ENCODE measurements around the gene GINS1.

GINS1 gene

DNA sequence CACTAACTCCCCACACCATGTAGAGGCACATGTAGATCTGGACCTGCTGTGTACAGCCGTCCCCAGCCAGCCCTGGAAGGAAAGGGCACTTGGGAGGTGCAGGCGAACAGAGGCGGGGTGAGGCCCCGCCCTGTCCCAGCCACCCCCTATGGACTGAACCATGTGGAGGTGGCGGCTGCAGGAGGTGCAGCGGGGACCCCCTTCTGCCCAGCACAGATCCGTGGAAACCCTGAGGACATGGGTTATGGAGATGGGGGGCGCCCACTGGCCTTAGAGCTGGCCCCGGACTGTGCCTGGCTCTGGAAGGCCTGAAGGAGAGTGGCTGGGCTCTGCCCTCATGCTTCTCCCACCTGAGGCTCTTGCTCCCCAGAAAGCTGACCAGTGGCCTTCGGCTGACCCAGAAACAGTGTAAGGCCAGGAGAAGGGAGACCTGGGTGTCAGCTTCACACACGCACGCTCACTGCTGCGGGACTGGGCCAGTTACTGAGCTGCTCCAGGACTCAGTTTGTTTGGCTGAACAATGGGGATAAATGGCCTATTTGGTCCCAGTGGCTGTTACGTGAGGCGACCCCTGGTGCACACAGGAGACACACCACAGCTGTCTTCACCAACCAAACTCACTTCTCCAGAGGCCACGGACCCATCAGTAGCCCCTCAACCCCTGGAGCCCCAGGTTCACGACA lies 87.2 kb downstream of the GINS1 start:
- no peak for DNase-seq (ENCODE audit: low spot score)

DNA sequence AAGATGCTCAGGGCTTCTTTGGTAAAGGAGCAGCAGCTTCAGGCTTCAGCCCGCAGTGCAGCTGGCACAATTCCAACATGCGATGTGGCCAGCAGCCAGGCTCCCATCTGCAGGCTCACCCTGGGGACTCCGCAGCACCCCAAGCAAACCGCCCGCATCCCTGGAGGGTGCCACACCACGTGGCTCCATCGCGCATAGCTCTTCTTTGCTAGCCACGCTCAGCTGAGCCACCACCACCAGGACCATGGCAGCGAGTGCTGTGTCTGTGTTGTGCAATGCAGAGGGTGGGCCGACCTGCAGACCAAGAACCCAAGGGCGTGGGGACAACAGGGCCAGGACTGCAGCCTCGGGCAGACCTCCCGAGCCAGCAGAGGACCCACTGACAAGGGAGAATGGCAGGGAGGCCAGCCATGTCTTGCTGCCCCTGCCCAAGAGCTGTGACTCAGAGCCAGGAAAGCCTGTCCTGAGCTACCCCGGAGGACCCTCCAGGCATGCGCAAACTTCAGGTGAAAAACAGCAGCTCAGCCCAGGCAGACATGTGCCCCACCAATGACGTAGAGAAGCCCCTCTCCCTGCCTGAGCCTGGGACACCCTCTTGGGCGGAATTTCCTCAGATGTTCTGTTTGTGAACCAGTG lies 87.8 kb downstream of the GINS1 start:
- no peak for DNase-seq (ENCODE audit: low spot score)

DNA sequence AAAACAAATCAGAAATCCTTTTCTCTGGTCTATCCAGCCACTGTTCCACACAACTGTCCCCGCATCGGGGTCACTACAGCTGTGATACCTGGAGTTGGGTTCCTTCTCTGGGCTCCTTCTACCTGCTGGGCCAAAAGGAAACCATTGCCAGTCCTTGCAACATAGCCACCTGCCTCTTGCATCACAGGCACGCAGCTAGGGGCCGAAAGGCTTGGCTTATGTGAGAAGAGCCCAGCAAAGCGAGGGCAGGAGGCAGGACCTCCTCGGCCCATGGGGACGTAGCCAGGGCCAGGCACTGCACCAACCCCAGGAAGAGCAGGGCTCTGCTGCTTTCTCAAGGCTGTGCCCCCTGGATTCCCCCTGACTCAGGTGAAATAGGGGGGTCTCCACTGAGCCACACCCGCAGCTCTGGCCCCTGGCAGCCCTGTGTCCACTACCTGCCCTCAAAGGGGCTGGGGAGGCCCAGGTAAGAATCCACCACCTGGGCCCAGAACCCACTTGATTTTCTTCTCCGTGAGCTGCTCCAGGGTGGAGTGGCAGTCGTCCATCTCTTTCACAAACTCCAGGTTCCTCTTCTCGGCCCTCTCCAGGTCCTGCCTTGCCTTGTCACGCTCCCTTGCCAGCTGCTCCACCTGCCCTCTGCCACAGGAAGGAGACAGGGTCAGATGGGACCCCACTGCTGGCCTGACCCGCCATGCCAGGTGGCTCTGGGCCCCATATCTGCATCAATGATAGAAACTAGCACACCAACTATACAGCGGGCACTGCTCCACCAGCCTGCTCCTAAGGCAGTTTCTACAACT lies 88.9 kb downstream of the GINS1 start:
- no peak for DNase-seq (ENCODE audit: low spot score)

DNA sequence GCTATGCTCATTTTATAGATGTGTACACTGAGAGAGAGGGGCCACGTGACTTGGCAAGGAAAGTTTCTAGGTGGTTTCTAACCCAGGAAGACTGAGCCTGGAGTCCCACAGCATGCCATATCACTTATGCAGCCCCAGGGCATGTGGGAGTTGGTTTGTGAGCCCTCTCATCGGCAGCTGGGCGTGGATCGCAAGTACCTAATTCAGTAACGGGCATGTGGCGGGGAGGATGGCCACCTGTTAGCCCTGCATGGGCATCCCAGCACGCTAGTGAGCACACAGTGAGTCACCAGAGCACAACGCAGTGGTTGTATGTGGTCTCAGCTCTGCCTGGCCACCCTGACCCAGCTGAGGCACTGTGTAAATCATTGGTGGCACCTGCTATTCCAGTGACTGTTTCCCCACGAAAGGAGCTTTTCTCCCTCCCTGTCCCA lies 89.5 kb downstream of the GINS1 start:
- no peak for DNase-seq (ENCODE audit: low spot score)

DNA sequence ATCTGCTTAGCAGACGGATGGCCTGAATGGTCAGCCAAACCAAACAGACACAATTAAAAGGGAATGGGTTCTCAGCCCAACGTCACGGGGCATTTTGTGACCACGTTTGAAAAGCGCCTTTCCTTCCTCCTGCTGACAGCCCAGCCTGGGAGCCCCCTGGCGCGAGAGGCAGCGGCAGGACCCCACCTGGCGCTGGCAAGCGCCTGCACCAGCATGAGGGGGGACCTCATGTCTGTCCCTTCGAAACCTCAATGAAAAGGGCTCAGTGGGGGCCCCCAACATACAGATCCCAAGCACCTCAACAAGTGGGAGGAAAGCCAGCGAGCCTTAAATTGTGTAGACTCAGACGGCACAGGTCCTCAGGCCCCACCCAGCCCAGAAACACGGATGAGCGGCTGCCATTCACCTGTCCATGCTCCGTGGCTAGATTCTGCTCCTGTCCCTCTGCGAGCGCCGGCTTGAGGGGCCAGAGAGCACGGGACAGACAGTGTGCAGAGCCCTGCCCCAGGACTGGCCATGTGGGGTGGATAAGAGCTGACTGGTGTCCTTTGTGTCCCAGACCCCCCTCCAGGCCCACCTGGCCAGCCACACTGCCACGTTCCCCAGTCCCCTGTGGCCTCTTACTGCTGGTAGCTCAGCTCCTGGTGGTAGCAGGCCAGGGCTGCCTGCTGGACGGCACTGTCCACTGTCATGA lies 90.3 kb downstream of the GINS1 start:
- DNase-seq (ENCODE audit: low spot score) = no peak
